Measurements from ENCODE around the gene ARHGEF4. TPM values are rescaled to one million over a fixed set of nuclear protein-coding genes. Genes with fewer than 3 reads are reported as not detected.

ARHGEF4 gene
- total and polyA plus RNA-seq, 2 donors from 2014 or later, result 0.90 to 0.94 TPM

DNA sequence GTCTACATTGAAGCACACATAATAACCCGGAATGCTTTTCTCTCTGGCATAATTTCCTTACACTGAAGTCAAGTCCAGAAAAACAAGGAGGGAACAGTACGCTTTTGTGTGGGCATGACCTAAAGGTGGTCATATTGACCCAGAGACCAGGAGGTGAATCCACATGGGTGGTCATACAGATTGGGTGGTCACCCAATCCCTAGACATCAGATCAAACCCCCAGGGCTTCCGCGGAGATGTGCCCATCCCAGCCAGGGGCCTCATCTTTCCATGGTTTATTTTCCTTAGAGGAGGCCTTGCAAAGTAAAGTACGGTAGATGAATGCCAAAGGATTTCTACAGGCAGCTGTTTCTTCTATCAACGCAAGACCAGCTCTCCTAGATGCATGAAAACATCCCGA is 217.8 kb downstream of the ARHGEF4 start:
- FAIRE-seq (no peak), DNase-seq (no peak)
- Histone ChIP-seq H3K27ac (ENCODE audit: low read depth in 2 of 2, low read length in 2 of 2) (no peak overlapping the region), H3K4me3 (ENCODE audit: low read length in 3 of 3) (no peak overlapping the region), H3K27me3 (ENCODE audit: control insufficient read depth, insufficient read depth, low read length) (no peaks in the 10 kb centered on the region), H3K9ac (ENCODE audit: low read length in 3 of 3) (no peak overlapping the region), H3K36me3 (ENCODE audit: control insufficient read depth in 2 of 3, insufficient read depth in 3 of 3, low read length in 3 of 3) (peaks cover 6 to 64% (median 21%) of the 10 kb centered on the region in 3 donors), H3K9me3 (ENCODE audit: control insufficient read depth in 2 of 3, insufficient read depth in 1 of 3, low read length in 3 of 3) (no peaks in the 10 kb centered on the region), H3K4me1 (ENCODE audit: control insufficient read depth in 2 of 3, insufficient read depth in 2 of 3, low read depth in 1 of 3, low read length in 3 of 3) (peaks cover 0 to 9% (median 0%) of the 10 kb centered on the region in 3 donors)
- intact Hi-C loops (cut with DNase I), result no loop called here
- TF ChIP-seq, protein P1, sequence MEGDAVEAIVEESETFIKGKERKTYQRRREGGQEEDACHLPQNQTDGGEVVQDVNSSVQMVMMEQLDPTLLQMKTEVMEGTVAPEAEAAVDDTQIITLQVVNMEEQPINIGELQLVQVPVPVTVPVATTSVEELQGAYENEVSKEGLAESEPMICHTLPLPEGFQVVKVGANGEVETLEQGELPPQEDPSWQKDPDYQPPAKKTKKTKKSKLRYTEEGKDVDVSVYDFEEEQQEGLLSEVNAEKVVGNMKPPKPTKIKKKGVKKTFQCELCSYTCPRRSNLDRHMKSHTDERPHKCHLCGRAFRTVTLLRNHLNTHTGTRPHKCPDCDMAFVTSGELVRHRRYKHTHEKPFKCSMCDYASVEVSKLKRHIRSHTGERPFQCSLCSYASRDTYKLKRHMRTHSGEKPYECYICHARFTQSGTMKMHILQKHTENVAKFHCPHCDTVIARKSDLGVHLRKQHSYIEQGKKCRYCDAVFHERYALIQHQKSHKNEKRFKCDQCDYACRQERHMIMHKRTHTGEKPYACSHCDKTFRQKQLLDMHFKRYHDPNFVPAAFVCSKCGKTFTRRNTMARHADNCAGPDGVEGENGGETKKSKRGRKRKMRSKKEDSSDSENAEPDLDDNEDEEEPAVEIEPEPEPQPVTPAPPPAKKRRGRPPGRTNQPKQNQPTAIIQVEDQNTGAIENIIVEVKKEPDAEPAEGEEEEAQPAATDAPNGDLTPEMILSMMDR (IDR thresholded peaks at IDR 0.05; ENCODE audit: borderline replicate concordance, extremely low read depth, insufficient read depth), result no peak

DNA sequence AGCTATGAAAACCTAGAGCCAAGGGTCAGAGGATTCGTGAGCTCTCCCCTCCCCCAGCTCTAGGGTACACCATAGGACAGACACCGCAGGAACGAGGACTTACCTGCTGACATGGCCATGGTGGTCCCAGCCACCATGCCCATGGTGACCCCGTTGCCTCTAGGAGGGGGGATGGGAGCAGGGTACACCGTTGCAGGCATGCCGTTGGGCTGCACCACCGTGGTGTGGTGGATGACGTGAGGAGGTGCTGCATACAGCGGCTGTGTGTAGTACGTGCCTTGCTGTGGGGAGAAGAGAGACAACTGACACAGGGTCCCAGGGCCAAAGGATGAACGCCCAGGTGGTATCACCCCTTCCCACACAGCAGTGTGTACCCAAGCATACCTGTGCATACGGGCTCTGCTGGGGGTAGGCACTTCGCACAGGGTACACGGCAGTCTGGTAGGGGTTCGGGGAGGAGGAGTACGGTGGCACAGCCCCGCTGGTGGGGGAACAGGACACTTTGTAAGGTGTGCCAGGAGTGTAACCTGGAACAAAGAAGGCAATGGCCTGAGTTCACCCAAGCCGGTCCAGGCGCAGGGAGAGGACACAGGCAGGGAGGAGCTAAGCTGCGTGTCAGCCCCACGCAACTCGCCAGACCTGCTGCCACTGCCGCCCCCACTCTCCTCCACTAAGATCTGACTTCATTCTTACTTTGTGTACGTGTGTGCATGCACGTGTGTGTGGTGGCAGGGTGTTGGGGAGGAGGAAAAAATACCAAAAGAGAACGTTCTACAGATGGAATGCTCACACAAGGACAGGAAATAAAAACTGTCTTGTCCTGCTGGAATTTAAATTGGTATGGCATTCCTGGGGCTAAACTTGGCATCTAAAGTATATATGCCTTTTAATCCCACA is 218.7 kb downstream of the ARHGEF4 start:
- Histone ChIP-seq H3K9ac (ENCODE audit: low read length in 3 of 3) (no peak overlapping the region), H3K27me3 (ENCODE audit: control insufficient read depth, insufficient read depth, low read length) (no peaks in the 10 kb centered on the region), H3K27ac (ENCODE audit: low read depth in 2 of 2, low read length in 2 of 2) (no peak overlapping the region), H3K4me1 (ENCODE audit: control insufficient read depth in 2 of 3, insufficient read depth in 2 of 3, low read depth in 1 of 3, low read length in 3 of 3) (peaks cover 0 to 9% (median 0%) of the 10 kb centered on the region in 3 donors), H3K4me3 (ENCODE audit: low read length in 3 of 3) (no peak overlapping the region), H3K36me3 (ENCODE audit: control insufficient read depth in 2 of 3, insufficient read depth in 3 of 3, low read length in 3 of 3) (peaks cover 6 to 55% (median 16%) of the 10 kb centered on the region in 3 donors), H3K9me3 (ENCODE audit: control insufficient read depth in 2 of 3, insufficient read depth in 1 of 3, low read length in 3 of 3) (no peaks in the 10 kb centered on the region)
- peak in 1 of 5 donors; percentile 49 for DNase-seq
- TF ChIP-seq, protein P1 (IDR thresholded peaks at IDR 0.05; ENCODE audit: borderline replicate concordance, extremely low read depth, insufficient read depth), result no peak
- FAIRE-seq, result no peak
- intact Hi-C loops (cut with DNase I), result no loop called here

DNA sequence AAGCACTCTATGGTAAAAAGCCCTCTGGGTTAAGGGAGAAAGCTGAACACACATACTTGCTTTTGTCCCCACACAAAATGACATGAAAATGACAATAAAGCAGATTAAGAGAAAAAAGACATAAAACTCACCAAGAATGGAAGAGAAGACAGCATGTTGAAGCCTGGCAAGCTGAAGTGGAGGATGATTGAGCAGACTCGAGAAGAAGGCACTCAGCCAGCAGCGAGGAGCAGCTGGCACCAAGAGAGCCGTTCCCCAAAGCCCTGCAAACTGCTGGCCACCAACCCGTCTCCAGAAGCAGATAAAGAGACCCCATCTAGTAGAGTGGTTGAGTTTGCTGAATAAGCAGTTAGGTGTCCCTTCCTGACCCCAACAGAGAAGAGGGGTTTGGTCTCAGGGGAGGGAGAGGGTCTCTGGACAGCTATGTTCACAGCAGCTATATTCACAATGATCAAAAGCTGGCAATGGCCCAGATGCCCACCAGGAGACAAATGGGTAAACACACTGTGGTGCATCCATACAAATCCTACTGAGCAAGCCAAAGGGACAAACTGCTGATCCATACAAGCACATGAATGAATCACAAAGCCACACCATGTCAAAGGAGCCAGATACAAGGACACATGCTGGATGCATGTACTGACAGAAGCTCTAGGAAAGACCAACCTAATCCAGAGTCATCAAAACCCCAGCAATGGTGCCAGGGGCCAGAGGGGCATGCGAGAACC is 219.7 kb downstream of the ARHGEF4 start:
- peaks cover 0 to 9% (median 0%) of the 10 kb centered on the region in 3 donors for H3K4me1 ChIP-seq (ENCODE audit: control insufficient read depth in 2 of 3, insufficient read depth in 2 of 3, low read depth in 1 of 3, low read length in 3 of 3)
- no peak overlapping the region for H3K27ac ChIP-seq (ENCODE audit: low read depth in 2 of 2, low read length in 2 of 2)
- DNase-seq, result no peak
- FAIRE-seq, result no peak
- H3K36me3 ChIP-seq (ENCODE audit: control insufficient read depth in 2 of 3, insufficient read depth in 3 of 3, low read length in 3 of 3), result peaks cover 6 to 47% (median 15%) of the 10 kb centered on the region in 3 donors
- no peak overlapping the region for H3K9ac ChIP-seq (ENCODE audit: low read length in 3 of 3)
- H3K9me3 ChIP-seq (ENCODE audit: control insufficient read depth in 2 of 3, insufficient read depth in 1 of 3, low read length in 3 of 3), result no peaks in the 10 kb centered on the region
- no peak overlapping the region for H3K4me3 ChIP-seq (ENCODE audit: low read length in 3 of 3)
- intact Hi-C loops (cut with DNase I), result no loop called here
- no peaks in the 10 kb centered on the region for H3K27me3 ChIP-seq (ENCODE audit: control insufficient read depth, insufficient read depth, low read length)
- TF ChIP-seq, protein P1 (IDR thresholded peaks at IDR 0.05; ENCODE audit: borderline replicate concordance, extremely low read depth, insufficient read depth), result no peak

Measured in kidney (tissue), 14 donors.